Cardiac atrium fibroblast (primary cell): ENCODE data around the gene MEF2D. TPM values are rescaled to one million over a fixed set of nuclear protein-coding genes. Genes with fewer than 3 reads are reported as not detected.

Source experiments
- total RNA-seq: library from RNA; depleted of rRNA; stranded (reverse); fragments of >200 nt; gene quantifications from 2 replicates; pipeline ENCODE4 v1.2.3, GENCODE V29; 2015

MEF2D gene
- 20.4 and 26.9 TPM in 2 replicates for total RNA-seq

GRCh38 chr1:156500543-156500792 is at the start of gene MEF2D:
MEF2D (minus strand) TSS chr1:156500775; CDS start chr1:156483292, 17,483 bp downstream.

Other genes starting within 250 kb of the MEF2D start
- 38.8 and 39.7 TPM in 2 replicates for gene SMG5, start 217.9 kb downstream of the MEF2D start, total RNA-seq
- gene TMEM79, start 216.4 kb downstream of the MEF2D start, total RNA-seq = 0.90 and 1.1 TPM in 2 replicates
- 71.4 and 85.6 TPM in 2 replicates for gene GLMP, start 205.1 kb downstream of the MEF2D start, total RNA-seq
- not detected in 2 replicates for gene VHLL, start 201.5 kb downstream of the MEF2D start, total RNA-seq
- 254 and 318 TPM in 2 replicates for gene CCT3, start 162.5 kb downstream of the MEF2D start, total RNA-seq
- 2.6 TPM in 1 of 2 replicates, not detected in the other for gene TSACC, start 162.2 kb downstream of the MEF2D start, total RNA-seq
- not detected in 2 replicates for gene RHBG, start 131.6 kb downstream of the MEF2D start, total RNA-seq
- 4.3 and 5.5 TPM in 2 replicates for gene IQGAP3, start 71.8 kb upstream of the MEF2D start, total RNA-seq
- not detected in 2 replicates for gene TTC24, start 78.9 kb upstream of the MEF2D start, total RNA-seq
- gene NAXE, start 91.0 kb upstream of the MEF2D start, total RNA-seq = 50.9 and 61.9 TPM in 2 replicates
- gene GPATCH4, start 100.7 kb upstream of the MEF2D start, total RNA-seq = 5.8 and 13.0 TPM in 2 replicates
- gene HAPLN2, start 118.6 kb upstream of the MEF2D start, total RNA-seq = 2.3 TPM in 1 of 2 replicates, not detected in the other
- not detected in 2 replicates for gene BCAN, start 141.3 kb upstream of the MEF2D start, total RNA-seq
- 27.6 and 30.3 TPM in 2 replicates for gene NES, start 176.6 kb upstream of the MEF2D start, total RNA-seq
- gene CRABP2, start 204.8 kb upstream of the MEF2D start, total RNA-seq = 2.1 and 2.5 TPM in 2 replicates
- 6.5 and 11.6 TPM in 2 replicates for gene METTL25B, start 227.7 kb upstream of the MEF2D start, total RNA-seq
- gene ISG20L2, start 228.0 kb upstream of the MEF2D start, total RNA-seq = 13.7 and 18.0 TPM in 2 replicates
- 61.2 and 66.1 TPM in 2 replicates for gene MRPL24, start 240.3 kb upstream of the MEF2D start, total RNA-seq